ENCODE results near the gene MYO10. TPM values are rescaled to one million over a fixed set of nuclear protein-coding genes. Genes with fewer than 3 reads are reported as not detected.

Gene MYO10
- total and polyA plus RNA-seq, 2 of the 8 experiments (the other 6 are each of a cell fraction or from before 2014, with no cell fraction given) = 21.5 to 107 TPM

- no peak for TF ChIP-seq CTCF (IDR thresholded peaks at IDR 0.05; ENCODE audit: control extremely low read depth in 1 of 3, insufficient read depth in 1 of 3, low read depth in 1 of 3, low read length in 3 of 3)
- TF ChIP-seq EZH2 (IDR thresholded peaks at IDR 0.05; ENCODE audit: low read depth, low read length, severe bottlenecking) = no peak
These were observed 38.8 kb downstream of the MYO10 start (continued) for GRCh38 chr5:16897284-16897704.
